ENCODE data around the gene FBXW8. TPM values are rescaled to one million over a fixed set of nuclear protein-coding genes. Genes with fewer than 3 reads are reported as not detected.

The FBXW8 gene
- total and polyA plus RNA-seq, 2 donors (not counting 3 experiments of a cell fraction or from before 2014, with no cell fraction given): 15.4 TPM

- no peaks in the 10 kb centered on the region for H3K9me1 ChIP-seq (replicated peaks; ENCODE audit: control insufficient read depth, extremely low read depth, insufficient read depth, low read length)
- intact Hi-C loops (cut with micrococcal nuclease) (no loop called here), dilution Hi-C loops (cut with MboI; ENCODE audit: extremely low pct_ligation_motif_present, low sequenced_read_pairs) (no loop called here)
- no peaks in the 10 kb centered on the region for H3K9me3 ChIP-seq (replicated peaks; ENCODE audit: control insufficient read depth, insufficient read depth, low read length)
- BruUV-seq (replicated peaks): no TSS peak
- peaks cover 19% of the 10 kb centered on the region for H3K79me2 ChIP-seq (ENCODE audit: control insufficient read depth, insufficient read depth, low read length)
- no peak overlapping the region for H3K4me2 ChIP-seq (ENCODE audit: insufficient read depth, low read length)
- ChIA-PET POLR2A (no interaction called here), CTCF (interaction anchor here (1.1 to 1.3 kb wide), 2 partner anchors 15 to 236 kb away, joined by 3 read pairs; no protein-coding TSS in a partner anchor)
- H3K27ac ChIP-seq (ENCODE audit: insufficient read depth, low read depth, low read length): no peak overlapping the region
- no peak for DNase-seq (ENCODE audit: low read depth, low spot score)
- no peaks in the 10 kb centered on the region for H3K27me3 ChIP-seq (ENCODE audit: control insufficient read depth in 2 of 2, insufficient read depth in 2 of 2, low read length in 2 of 2)
- no peaks in the 10 kb centered on the region for H3K4me1 ChIP-seq (ENCODE audit: control insufficient read depth, extremely low read depth, insufficient read depth, low read length)
- H3K36me3 ChIP-seq (ENCODE audit: control insufficient read depth in 2 of 2, extremely low read depth in 1 of 2, insufficient read depth in 2 of 2, low read length in 2 of 2): peaks cover 0 to 2% of the 10 kb centered on the region in 2 experiments
- no peak overlapping the region for H3K9ac ChIP-seq (replicated peaks; ENCODE audit: extremely low read depth, insufficient read depth, low read length)
- H2AFZ ChIP-seq (ENCODE audit: low read depth, low read length): no peak overlapping the region
- H4K20me1 ChIP-seq (replicated peaks; ENCODE audit: control insufficient read depth, extremely low read depth, insufficient read depth, low read length): no peaks in the 10 kb centered on the region
- no peak overlapping the region for H3K4me3 ChIP-seq (replicated peaks in 1 of 3; ENCODE audit: insufficient read depth in 1 of 3, low read depth in 1 of 3, low read length in 3 of 3)
- TF ChIP-seq GATA2 (IDR thresholded peaks at IDR 0.05; ENCODE audit: insufficient read depth, insufficient read length, low read depth, low read length) (no peak), POLR2AphosphoS5 (IDR thresholded peaks at IDR 0.05; ENCODE audit: insufficient read depth, low read depth, low read length) (no peak), FOS (IDR thresholded peaks at IDR 0.05; ENCODE audit: borderline replicate concordance, insufficient read depth, low read length) (no peak), CTCF (IDR thresholded peaks at IDR 0.05; ENCODE audit: extremely low read depth in 1 of 2, insufficient read depth in 1 of 2, low read depth in 1 of 2, low read length in 2 of 2) (no peak)
- FAIRE-seq: no peak
Observed at GRCh38 chr12:116939734-116940133, 29.0 kb downstream of the FBXW8 start.

DNA sequence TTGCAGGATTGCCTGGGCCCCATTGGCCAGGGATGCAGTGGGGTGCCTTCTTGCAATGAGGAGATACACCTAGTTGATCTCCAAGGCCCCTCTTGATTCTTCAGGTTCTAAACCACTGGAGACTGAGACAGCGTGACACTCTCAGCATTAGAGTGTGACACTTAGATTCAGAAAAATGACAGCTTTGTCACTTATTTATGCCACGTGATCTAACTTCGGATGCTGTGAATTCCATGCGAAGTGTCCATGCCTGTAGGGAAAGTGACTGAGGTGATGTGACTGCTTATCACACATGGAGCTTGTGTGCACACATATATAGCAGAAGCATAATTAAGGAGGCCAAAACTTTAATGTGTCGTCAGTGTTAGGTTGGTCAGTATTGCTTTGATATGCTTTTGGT, 30.4 kb downstream of the FBXW8 start:
- DNase-seq (ENCODE audit: low read depth, low spot score) (no peak), FAIRE-seq (no peak)
- Histone ChIP-seq H2AFZ (ENCODE audit: low read depth, low read length) (no peak overlapping the region), H3K27ac (ENCODE audit: insufficient read depth, low read depth, low read length) (no peak overlapping the region), H3K36me3 (ENCODE audit: control insufficient read depth in 2 of 2, extremely low read depth in 1 of 2, insufficient read depth in 2 of 2, low read length in 2 of 2) (peaks cover 0 to 7% of the 10 kb centered on the region in 2 experiments), H3K27me3 (ENCODE audit: control insufficient read depth in 2 of 2, insufficient read depth in 2 of 2, low read length in 2 of 2) (no peaks in the 10 kb centered on the region), H3K79me2 (ENCODE audit: control insufficient read depth, insufficient read depth, low read length) (peaks cover 19% of the 10 kb centered on the region), H3K4me1 (ENCODE audit: control insufficient read depth, extremely low read depth, insufficient read depth, low read length) (no peaks in the 10 kb centered on the region), H4K20me1 (replicated peaks; ENCODE audit: control insufficient read depth, extremely low read depth, insufficient read depth, low read length) (no peaks in the 10 kb centered on the region), H3K4me3 (replicated peaks in 1 of 3; ENCODE audit: insufficient read depth in 1 of 3, low read depth in 1 of 3, low read length in 3 of 3) (no peak overlapping the region), H3K9me3 (replicated peaks; ENCODE audit: control insufficient read depth, insufficient read depth, low read length) (no peaks in the 10 kb centered on the region), H3K9ac (replicated peaks; ENCODE audit: extremely low read depth, insufficient read depth, low read length) (no peak overlapping the region), H3K9me1 (replicated peaks; ENCODE audit: control insufficient read depth, extremely low read depth, insufficient read depth, low read length) (no peaks in the 10 kb centered on the region), H3K4me2 (ENCODE audit: insufficient read depth, low read length) (no peak overlapping the region)
- ChIA-PET CTCF (interaction anchor here (0.6 to 1.1 kb wide), 2 partner anchors 9 to 31 kb away, joined by 3 read pairs; no protein-coding TSS in a partner anchor), POLR2A (no interaction called here)
- intact Hi-C loops (cut with micrococcal nuclease) (no loop called here), dilution Hi-C loops (cut with MboI; ENCODE audit: extremely low pct_ligation_motif_present, low sequenced_read_pairs) (no loop called here)
- BruUV-seq (replicated peaks): no TSS peak
- TF ChIP-seq CTCF (IDR thresholded peaks at IDR 0.05; ENCODE audit: extremely low read depth in 1 of 2, insufficient read depth in 1 of 2, low read depth in 1 of 2, low read length in 2 of 2) (no peak), MYC (IDR thresholded peaks at IDR 0.05; ENCODE audit: low read depth, low read length) (no peak), EZH2 (IDR thresholded peaks at IDR 0.05; ENCODE audit: borderline replicate concordance, low read depth, low read length, severe bottlenecking) (no peak), JUN (IDR thresholded peaks at IDR 0.05; ENCODE audit: borderline replicate concordance, insufficient read depth, insufficient read length, low read depth) (no peak), GATA2 (IDR thresholded peaks at IDR 0.05; ENCODE audit: insufficient read depth, insufficient read length, low read depth, low read length) (no peak), POLR2A (IDR thresholded peaks at IDR 0.05; ENCODE audit: low read depth, low read length) (no peak), POLR2AphosphoS5 (IDR thresholded peaks at IDR 0.05; ENCODE audit: insufficient read depth, low read depth, low read length) (no peak), FOS (IDR thresholded peaks at IDR 0.05; ENCODE audit: borderline replicate concordance, insufficient read depth, low read length) (no peak)
- TF ChIP-seq, protein P1, sequence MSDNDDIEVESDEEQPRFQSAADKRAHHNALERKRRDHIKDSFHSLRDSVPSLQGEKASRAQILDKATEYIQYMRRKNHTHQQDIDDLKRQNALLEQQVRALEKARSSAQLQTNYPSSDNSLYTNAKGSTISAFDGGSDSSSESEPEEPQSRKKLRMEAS (IDR thresholded peaks at IDR 0.05; ENCODE audit: insufficient read depth, insufficient read length): no peak

Measured in endothelial cell of umbilical vein (primary cell).